Activated CD4-positive, alpha-beta T cell treated with anti-CD3 and anti-CD28 coated beads for 48 hours (primary cell): ENCODE results near the gene SLC34A1.
"Not testable (repeated sequence)": the region's sequence is repeated elsewhere in the genome, so short reads cannot be mapped to it uniquely, and the experiment has no call there.

Experiments
- DNase-seq: peaks from one replicate; pipeline ENCODE4 v3.0.0-alpha.2; 2020

Gene SLC34A1

DNA sequence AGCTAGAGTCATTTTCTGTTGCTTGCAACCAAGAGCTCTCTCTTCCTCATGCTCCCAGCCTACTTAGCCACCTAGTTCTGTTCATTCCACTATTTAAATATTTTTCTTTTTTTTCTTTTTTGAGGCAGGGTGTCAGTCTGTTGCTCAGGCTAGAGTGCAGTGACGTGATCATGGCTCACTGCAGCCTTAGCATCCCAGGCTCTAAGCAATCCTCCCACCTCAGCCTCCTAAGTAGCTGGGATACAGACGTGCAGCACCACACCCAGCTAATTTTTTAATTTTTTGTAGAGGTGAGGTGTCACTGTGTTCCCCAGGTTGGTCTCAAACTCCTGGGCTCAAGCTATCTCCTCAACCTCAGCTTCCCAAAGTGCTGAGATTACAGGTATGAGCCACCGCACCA, 30.2 kb downstream of the SLC34A1 start:
- no peak for DNase-seq

- DNase-seq = not testable (repeated sequence)
Measured at GRCh38 chr5:177417081-177417480, 32.8 kb downstream of the SLC34A1 start.

DNA sequence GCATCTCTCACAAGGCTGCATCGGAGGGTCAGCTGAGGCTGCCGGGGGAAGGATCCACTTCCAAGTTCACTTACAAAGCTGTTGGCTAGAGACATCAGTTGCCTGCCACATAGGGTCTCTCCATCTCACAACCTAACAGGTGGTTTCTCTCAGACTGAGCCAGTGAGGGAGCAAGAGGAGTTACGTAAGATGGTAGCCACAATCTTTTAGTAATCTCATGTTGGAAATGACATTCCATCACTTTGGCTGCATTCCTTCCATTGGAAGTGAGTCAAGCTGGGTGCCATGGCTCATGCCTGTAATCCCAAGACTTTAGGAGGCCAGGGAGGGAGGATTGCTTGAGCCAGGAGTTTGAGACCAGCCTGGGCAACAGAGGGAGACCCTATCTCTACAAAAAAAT, 34.8 kb downstream of the SLC34A1 start:
- no peak for DNase-seq

GRCh38 chr5:177420472-177420871, 36.2 kb downstream of the SLC34A1 start:
- DNase-seq = not testable (repeated sequence)

DNA sequence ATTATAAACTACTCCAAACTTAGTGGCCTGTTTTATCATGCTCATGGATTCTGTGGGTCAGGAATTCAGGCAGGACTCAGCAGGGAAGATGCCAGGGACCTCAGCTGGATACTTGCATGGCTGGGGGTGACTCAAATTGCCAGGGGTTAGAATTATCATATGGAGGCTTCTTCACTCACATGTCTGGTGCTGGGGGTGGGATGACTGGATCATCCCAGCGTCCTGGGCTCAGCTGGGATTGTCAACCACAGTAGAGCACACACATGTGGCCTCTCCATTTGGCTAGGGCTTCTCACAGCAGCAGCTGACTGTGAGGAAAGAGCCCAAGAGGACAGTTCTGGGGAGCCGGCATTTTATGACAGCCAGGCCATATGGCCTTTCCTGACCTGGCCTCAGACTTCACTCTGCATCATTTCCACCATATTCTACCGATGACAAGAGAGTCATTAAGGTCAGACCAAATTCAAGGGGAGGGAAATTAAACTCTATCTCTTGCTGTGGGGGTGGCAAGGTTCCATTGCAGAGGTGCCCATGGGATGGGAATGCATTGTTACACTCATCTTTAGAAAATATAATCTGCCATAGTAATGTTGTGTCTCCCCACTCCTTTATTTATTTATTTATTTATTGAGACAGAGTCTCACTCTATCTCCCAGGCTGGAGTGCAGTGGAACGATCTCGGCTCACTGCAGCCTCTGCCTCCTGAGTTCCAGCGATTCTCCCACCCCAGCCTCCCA, 37.0 kb downstream of the SLC34A1 start:
- DNase-seq = no peak

GRCh38 chr5:177423671-177424070, 39.4 kb downstream of the SLC34A1 start:
- no peak for DNase-seq

GRCh38 chr5:177425196-177425800, 41.1 kb downstream of the SLC34A1 start:
- no peak for DNase-seq

DNA sequence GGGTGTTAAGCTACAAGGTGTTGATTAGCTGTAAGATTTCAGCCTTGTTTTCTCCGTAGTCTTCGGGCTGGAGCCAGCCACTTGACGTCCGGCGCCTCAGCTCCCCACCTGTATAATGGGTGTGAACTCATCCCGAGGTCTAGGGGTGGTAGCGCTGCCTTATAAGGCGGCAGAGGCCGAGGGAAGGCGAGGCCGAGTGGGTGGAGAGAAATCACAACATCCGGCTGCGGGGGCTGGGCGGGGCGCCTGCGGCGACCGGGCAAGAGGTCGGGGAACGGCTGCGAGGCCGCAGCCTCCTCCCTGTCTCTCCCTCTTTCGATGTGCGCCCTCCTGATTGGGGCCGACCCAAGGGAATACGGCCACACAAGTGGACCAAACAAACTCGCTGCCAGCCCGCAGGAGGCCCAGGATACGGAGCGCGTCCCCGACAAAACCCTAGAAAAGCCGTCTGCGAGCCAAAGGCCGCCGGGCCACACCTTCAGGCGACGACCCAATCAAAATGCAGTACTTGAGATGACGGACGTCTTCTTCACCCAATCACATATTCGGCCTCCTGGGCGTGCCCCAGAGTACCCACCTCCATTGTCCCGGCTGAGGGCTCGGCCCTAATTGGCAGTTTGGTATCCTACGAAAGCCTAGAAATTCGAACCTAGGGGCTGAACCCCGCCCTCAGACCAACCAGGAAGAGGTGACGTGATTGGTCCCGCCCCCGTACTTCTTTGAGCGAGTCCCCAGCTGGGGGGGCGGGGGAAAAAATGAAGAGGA, 41.7 kb downstream of the SLC34A1 start:
- peak; percentile 100 for DNase-seq

GRCh38 chr5:177426566-177427210, 42.5 kb downstream of the SLC34A1 start, which contains the start of gene GRK6:
Gene GRK6 (plus strand): TSS chr5:177426676. CDS start chr5:177426846, 170 bp downstream.
- DNase-seq = peak; percentile 76

DNA sequence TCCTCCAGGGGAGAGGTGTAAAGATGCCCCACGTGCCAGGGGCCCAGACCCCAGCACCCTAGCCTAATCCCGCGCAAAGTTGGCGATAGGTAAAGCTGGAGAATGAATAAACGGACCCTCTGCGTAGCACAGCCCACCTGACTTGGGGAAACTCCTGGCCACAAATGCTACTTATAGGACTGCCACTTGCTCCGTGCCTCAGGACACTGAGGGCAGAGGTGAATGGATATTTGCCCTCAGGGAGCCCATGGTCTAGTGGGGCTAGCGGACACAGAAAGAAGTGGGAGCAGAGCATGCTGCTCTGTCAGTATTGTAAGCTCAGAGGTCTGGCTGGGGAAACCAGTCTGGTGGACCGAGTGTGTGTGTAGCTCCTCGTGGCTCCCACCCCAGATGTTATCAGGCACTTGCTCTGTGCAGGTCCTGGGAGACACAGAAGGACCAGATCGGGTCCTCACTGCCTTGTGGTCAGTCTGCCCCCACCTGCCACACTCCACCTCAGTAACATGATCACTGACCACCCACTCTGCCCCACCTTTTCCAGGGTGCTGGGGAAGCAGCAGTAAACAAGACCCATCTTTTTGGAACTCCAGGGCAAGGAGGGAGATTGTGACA, 43.1 kb downstream of the SLC34A1 start:
- DNase-seq = peak; percentile 47

DNA sequence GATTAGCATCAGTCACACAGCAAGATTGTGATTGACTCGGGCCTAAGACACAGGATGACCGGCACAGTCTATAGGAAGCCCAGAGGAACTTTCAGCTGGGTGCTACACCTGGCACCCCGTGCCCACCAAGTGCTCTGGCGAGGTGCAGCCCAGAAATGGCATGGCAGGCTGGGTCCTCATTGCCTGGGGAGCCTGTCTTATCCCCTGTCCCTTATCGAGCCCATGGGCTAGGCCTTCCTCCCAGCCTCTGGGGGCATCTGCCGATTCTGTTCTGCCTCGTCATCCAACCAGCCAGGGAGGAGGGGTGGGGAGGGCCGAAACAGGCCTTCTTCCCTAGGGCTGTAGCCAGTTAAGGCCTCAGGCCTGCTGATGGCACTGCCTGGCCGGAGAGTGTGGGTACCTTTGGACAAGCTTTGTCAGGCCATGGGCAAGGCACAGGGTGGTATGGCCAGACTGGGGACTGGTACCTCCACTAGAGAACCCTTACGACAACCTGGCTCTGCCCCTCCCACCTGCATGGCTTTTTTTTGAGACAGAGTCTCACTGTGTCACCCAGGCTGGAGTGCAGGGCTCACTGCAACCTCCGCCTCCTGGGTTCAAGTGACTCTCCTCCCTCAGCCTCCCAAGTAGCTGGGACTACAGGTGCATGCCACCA, 43.8 kb downstream of the SLC34A1 start:
- DNase-seq = peak; percentile 67

DNA sequence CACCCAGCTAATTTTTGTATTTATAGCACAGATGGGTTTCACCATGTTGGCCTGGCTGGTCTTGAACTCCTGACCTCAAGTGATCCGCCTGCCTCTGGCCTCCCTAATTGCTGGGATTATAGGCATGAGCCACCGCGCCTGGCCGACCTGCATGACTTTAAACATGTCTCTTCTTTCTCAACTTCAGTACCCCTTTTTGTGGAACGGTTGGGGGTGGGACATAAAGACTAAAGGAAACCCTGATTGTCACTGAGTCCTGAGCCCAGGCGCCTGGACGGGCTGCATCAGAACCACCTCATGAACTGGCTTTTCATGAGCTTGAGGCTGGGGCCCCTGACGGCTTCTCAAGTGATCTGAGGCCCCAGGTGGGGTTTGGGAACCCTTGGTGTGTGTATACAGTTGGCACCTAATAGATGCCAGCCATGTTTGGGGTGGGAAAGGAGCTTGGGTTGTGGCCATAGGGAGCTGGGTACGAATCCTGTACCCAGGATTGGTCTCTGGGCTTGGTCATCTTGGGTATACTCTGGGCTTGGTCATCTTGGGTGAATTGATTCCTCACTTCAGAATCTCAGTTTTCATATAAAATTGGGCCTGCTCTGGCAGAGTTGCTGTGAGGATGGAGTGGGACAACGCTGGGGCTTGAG, 44.5 kb downstream of the SLC34A1 start:
- peak; percentile 44 for DNase-seq

DNA sequence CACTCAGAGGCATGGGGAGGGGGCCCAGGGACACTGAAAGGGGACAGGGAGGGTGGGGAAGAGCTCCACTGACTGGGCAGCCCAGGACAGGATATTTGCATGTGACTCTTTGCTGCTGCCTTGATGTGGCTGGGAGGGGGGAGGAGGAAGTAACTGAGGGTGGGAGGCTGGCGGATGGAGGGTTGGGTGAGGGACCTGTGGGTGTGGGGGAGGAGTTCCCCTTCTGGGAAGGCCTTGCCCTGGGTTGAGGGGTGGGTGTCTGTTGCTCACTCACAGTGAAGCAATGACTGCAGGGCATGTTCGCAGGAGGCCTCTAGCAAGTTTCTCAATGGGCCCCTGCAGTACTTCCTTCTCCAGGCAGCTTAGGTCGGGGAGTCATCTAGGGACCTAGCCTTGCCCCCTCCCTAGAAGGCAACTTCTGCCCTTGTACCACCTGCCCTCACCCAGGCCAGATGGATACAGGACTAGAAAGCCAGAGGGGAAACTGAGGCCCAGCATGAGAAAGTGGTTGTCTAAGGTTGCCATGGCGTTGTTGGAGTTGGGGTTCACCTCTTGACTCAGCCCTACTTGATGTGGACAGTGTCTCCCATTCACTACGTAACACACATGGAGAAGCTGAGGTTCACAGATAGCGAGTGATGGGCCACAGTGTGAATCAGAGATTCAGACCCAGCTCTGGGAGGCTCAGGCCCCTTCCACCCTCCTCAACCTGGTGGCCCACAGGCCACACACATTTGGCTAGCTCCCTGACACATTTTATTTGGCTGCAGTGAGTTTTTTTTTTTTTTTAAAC, 45.2 kb downstream of the SLC34A1 start:
- DNase-seq = peak; percentile 93

- peak; percentile 28 for DNase-seq
Measured at GRCh38 chr5:177430140-177430951, 46.1 kb downstream of the SLC34A1 start.

DNA sequence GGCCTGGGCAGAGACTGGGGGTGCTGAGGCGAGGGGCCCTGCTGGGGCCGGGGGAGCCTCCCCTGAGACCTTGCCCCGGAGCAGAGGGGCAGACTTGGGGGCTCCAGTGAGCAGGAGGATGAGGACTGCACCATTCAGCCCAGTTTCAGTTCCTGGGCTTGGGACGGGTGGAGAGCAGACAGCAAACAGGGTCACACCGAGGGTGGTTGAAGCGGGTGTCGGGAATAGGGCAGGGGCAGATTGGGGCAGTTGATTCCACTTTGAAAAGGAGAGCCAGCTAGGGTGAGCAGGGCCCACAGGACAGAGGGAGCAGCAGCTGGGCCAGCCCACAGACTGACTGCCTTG, 46.7 kb downstream of the SLC34A1 start:
- DNase-seq = peak; percentile 40

- DNase-seq = peak; percentile 87
Measured at GRCh38 chr5:177431317-177432142, 47.3 kb downstream of the SLC34A1 start.

- peak; percentile 80 for DNase-seq
Measured at GRCh38 chr5:177432143-177432838, 48.1 kb downstream of the SLC34A1 start.
